Stimulated activated naive CD4-positive, alpha-beta T cell (primary cell): Measurements from ENCODE around the gene MPP3.

Source experiments
- DNase-seq, 6 experiments: peaks; one replicate each; lab custom pipeline; 2025; lab: John Stamatoyannopoulos, UW

MPP3 gene

GRCh38 chr17:43832168-43832975, 574 bp downstream of the MPP3 start:
- DNase-seq, result no peak

DNA sequence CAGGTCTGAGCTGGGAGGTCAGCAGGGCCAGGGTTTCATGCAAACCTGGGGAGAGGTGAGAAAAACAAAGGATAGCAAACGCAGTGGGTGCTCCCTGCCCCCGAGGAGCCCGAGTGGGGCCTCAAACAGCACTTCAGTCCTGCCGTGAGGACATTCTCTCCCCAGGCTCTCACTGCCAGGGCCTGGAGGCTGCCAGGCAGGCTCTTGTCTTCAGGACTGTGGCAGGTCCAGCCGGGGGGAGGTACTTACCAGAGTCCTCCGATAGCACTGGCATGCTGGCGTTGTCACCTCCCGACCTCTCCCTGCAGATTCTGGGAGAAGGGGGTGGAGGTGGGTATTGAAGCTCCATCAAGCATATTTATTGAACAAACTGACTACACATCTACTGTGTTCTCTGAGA, 1.3 kb downstream of the MPP3 start:
- DNase-seq, result no peak

DNA sequence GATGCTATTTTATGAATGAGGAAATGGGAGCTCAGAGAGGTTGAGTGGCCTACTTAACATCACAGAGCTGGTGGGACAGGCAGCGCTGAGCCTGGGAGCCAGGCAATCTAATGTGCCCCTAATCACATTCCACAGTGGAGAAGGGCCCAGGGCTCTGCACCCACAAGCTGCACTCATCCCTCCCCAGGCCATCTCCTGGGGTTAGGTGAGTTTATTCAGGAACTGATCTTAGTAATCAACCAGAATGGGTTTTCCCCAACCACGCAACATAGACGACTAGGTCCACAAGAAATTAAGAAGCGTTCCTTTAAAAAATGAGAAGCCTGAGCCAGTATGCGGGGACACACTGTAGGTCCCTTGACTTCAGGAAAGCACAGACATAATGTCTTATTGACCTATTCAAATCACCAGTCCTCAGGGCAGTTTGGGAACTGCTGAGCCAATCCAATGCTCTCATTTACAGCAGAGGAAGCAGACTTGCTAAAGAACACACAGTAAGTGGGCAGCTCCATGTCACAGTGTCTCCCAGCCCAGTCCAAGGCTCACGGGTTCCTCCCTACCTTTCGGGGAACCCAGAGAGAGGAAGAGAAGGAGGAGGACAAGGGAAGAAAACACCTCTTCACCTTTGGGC, 2.3 kb downstream of the MPP3 start:
- no peak for DNase-seq

DNA sequence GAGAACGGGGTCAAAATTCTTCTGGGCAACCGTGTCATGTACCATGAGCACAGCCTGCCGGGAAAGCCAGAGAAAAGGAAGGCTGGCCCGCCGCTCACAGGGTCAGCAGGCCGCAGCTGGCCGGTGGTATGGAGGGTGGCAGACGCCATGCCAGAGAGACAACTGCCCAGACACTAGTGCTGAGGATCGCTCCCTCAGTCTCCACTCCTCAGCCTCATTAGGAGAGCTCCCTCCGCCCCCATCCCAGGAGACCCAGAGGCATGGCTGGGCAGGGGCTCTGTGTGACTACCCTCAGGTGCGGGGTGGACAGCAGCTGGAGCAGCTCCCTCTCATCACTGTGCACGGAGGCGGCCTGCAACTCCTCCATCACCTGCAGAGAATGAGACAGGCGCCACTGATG, 3.2 kb downstream of the MPP3 start:
- no peak for DNase-seq

GRCh38 chr17:43827596-43827995, 5.3 kb downstream of the MPP3 start:
- no peak for DNase-seq

DNA sequence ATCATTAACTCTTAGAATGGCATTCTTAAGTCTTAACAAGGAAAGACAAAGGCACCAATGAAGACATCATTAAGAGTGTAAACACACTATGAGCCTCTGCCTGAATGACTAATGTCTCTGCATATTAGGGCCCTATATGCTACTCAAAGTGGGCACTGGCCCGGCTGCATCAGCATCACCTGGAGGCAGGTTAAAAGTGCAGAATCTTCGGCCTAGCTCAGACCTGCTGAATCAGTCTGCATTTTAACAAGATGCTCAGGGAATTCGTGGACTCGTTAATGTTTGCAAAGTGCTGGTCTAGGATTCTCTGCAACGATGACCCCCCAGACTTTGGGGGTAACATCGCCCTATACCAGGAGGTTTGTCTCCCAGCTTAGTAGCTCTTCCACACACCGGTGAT, 6.7 kb downstream of the MPP3 start:
- no peak for DNase-seq

DNA sequence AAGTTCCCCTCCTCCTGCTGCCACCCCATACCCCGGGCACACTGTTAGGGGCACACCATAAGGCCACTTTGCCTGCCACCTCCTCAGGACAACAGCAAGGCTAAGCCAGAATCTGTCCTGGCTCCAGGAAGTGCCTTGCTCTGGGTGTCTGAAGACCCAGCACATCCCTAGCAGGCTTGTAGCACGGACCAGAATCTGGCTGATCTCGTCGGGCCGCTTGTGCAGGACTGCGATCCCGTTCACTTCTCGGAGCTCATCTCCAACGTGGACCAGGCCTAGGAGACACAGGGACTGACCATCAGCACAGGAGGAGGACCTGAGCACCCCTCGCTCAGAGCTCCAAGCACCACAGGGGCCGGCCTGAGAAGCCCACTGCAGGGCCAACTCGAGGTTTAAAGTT, 7.4 kb downstream of the MPP3 start:
- no peak for DNase-seq

DNA sequence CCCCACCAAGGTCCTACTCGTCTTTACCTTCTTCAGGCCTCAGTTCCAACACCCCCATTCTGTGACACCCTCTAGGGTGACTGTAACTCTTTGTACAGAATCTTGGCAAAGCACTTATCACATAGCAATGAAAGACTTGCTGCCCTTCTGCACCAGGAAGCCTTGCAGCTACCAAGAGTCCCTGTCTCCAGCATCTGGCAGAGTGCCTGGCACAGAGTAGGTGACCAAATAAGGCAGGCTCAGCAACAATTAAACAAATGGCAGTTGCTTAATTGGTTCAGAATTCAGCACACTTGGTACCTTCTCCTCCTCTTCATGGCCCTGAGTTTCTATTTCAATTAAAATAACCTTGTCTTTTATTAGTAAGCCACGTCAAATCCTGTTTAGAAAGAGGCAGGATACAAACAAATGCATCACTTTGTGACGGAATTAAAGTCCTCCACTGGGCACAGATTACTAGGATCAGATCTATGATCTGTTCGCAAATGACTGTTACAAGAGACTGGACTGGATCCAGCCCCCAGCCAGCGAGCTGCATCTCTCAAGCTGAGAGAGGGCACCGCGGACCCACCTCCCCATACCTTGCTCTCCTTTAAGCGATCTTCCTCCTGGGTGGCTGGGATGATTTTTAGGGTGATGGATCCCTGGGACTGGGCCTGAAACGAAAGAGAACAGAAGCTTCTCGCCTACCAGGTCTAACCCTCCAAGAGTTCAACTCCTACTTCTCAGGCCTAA, 9.4 kb downstream of the MPP3 start:
- DNase-seq, result no peak

- no peak for DNase-seq
Measured at GRCh38 chr17:43822570-43823190, 10.3 kb downstream of the MPP3 start.

GRCh38 chr17:43820759-43821158, 12.2 kb downstream of the MPP3 start:
- no peak for DNase-seq

- DNase-seq, result no peak
Measured at GRCh38 chr17:43818966-43819365, 14.0 kb downstream of the MPP3 start.

GRCh38 chr17:43817826-43818225, 15.1 kb downstream of the MPP3 start:
- DNase-seq, result no peak

- no peak for DNase-seq
Measured at GRCh38 chr17:43816336-43817320, 16.3 kb downstream of the MPP3 start.

DNA sequence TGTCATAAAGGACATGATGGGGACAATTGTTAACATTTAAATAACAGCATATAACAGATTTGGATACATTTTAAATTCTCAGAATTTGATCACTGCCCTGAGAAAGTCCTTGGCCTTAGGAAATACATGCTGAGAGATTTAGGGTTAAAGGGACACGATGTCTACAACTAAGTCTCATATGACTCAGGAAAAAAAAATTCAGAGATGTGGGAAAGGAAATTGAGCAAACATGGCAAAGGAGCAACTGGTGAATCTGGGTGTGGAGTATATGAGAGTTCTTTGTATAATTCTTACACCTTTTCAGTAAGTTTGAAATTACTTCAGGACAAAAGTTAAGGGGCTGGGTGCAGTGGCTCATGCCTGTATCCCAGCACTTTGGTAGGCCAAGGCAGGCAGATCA, 18.2 kb downstream of the MPP3 start:
- DNase-seq, result no peak

GRCh38 chr17:43814026-43814425, 18.9 kb downstream of the MPP3 start:
- no peak for DNase-seq

GRCh38 chr17:43813386-43813785, 19.6 kb downstream of the MPP3 start:
- DNase-seq, result no peak

GRCh38 chr17:43812396-43813265, 20.3 kb downstream of the MPP3 start:
- DNase-seq, result no peak

DNA sequence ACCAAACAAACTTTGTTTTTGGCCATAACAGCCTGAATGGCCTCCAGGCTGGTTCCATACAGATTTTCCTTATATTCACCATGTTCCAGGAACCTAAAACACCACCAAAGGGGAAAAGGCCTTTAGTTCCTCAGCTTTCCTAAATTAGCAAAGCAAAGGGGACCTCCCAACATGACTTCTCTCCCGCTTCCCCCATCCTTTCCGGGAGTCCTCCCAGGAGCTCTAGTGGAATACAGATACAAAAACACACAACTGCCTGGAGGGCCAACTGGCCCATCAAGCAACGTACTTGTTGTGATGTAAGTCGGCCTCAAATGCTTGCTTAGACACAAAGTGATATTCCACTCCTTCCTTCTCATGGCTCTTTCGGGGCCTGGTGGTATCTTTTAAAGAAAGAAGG, 22.1 kb downstream of the MPP3 start:
- no peak for DNase-seq

DNA sequence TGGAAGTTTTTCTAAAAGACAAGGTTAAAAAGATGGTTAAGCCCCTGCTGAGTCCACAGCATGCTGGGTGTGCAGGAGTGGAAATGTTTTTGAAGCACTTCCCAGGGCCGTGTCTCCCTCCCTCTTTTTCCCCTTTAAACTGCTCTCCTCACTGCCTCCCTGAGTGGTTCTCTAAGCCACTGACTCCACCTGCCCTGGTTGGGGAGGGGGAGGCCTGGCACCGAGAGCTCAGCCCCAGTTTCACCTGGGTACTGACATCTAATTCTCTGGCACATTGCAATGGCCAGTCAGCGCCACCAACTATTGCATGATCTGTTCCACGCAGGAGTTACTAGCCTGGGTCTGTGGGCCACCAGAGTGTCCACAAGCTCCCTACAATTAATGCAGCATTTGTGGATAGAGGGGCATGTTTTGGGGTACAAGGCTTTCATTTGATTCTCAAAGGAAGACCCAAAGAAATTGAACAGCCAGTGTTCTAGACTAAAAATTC, 22.7 kb downstream of the MPP3 start:
- no peak for DNase-seq

GRCh38 chr17:43809121-43809520, 23.8 kb downstream of the MPP3 start:
- DNase-seq, result no peak
